Endodermal cell (in vitro differentiated cells): Measurements from ENCODE around the gene GPRIN1. TPM values are rescaled to one million over a fixed set of nuclear protein-coding genes. Genes with fewer than 3 reads are reported as not detected.

Source experiments
- DNase-seq: peaks from one replicate; pipeline ENCODE4 v3.0.0-alpha.2; 2017
- H3K27ac ChIP-seq: 2 replicates; pipeline ENCODE4 v1.5.1; 2013; ENCODE audit warnings: mild to moderate bottlenecking, low read depth, low read length, moderate library complexity
- H3K27me3 ChIP-seq: 2 replicates; pipeline ENCODE4 v1.6.1; 2013; ENCODE audit warnings: mild to moderate bottlenecking, low read length, moderate library complexity; ENCODE audit not compliant: insufficient read depth, control insufficient read depth, poor library complexity, severe bottlenecking
- H3K36me3 ChIP-seq: 2 replicates; pipeline ENCODE4 v1.7.0; 2013; ENCODE audit warnings: mild to moderate bottlenecking, low read length, moderate library complexity; ENCODE audit not compliant: control insufficient read depth, insufficient read depth
- H3K4me1 ChIP-seq: one replicate; pipeline ENCODE4 v1.7.0; 2013; ENCODE audit warnings: low read length; ENCODE audit not compliant: control insufficient read depth, insufficient read depth
- H3K4me3 ChIP-seq: 2 replicates; pipeline ENCODE4 v1.5.1; 2013; ENCODE audit warnings: mild to moderate bottlenecking, low read length, moderate library complexity
- H3K9ac ChIP-seq: 2 replicates; pipeline ENCODE4 v1.6.1; 2013; ENCODE audit warnings: mild to moderate bottlenecking, low read length, moderate library complexity; ENCODE audit not compliant: poor library complexity, severe bottlenecking; ENCODE audit errors: extremely low read depth
- H3K9me3 ChIP-seq: 2 replicates; pipeline ENCODE4 v1.6.1; 2013; ENCODE audit warnings: mild to moderate bottlenecking, low read length, moderate library complexity; ENCODE audit not compliant: control insufficient read depth
- H3K27ac Mint-ChIP-seq: 2 replicates; pipeline ENCODE4 v1.8.0; 2020; ENCODE audit warnings: mixed read lengths
- H3K27me3 Mint-ChIP-seq: 2 replicates; pipeline ENCODE4 v1.8.0; 2021; ENCODE audit warnings: mild to moderate bottlenecking, mixed read lengths; ENCODE audit not compliant: insufficient read depth
- H3K36me3 Mint-ChIP-seq: 2 replicates; pipeline ENCODE4 v1.8.0; 2020; ENCODE audit warnings: low read depth, mixed read lengths
- H3K4me1 Mint-ChIP-seq: 2 replicates; pipeline ENCODE4 v1.8.0; 2020; ENCODE audit warnings: mixed read lengths
- H3K4me3 Mint-ChIP-seq: 2 replicates; pipeline ENCODE4 v1.8.0; 2020; ENCODE audit warnings: mild to moderate bottlenecking, moderate library complexity, mixed read lengths
- H3K9me3 Mint-ChIP-seq: 2 replicates; pipeline ENCODE4 v1.8.0; 2020; ENCODE audit warnings: mild to moderate bottlenecking, mixed read lengths
- WGBS, 2 experiments: methylation state at CpG; one replicate each; pipeline versions ENCODE4 v1.1.5 to v1.1.7; 2013; ENCODE audit warnings: missing lambda C conversion rate in 2 of 2, mixed read lengths in 1 of 2; ENCODE audit not compliant: insufficient coverage in 1 of 2, insufficient read length in 1 of 2; 5-methylcytosine and 5-hydroxymethylcytosine counted together
- total RNA-seq, 2 donors: library from RNA; stranded (reverse); fragmentation: NEBNext Ultra II Directional in 1 of 2; extraction: Animal tissue kit (Norgen Biotek cat#: 25700) in 1 of 2; gene quantifications; 2 replicates in 1 of 2; 3 replicates in 1 of 2; pipeline ENCODE4 v1.2.1, GENCODE V29; 2021
- TF ChIP-seq, protein P1 (sequence below): fragments of 200-600 bp; sonication (generic); conservative IDR thresholded peaks from 2 replicates; pipeline ENCODE4 v1.5.0; 2021; ENCODE audit warnings: antibody characterized with exemption, mild to moderate bottlenecking

The GPRIN1 gene
- total RNA-seq, 2 donors from 2014 or later: 4.5 to 4.9 TPM

DNA sequence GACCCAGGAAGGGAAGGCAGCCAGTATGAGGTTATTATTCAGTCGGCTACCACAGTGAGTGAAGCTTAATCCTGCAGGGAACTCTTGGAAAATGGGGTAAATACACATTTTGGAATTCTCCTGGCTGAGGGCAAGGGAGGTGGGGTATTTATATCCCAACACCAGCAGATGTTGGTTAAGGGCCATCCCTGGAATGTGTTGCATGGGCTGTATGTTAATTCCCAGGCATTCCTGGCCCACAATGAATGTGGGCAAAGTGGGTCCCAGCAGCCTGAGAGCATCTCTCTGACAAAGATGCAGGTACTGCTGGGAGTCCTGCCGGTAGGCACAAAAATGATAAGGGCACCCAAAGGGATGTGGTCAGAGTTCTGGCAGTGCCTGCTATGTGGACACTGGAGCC is 2.9 kb upstream of the GPRIN1 start:
- H3K9ac ChIP-seq: no peak overlapping the region
- H3K9me3 ChIP-seq: no peaks in the 10 kb centered on the region
- no peak overlapping the region for H3K27ac ChIP-seq
- H3K27ac Mint-ChIP-seq: no peak overlapping the region
- H3K36me3 Mint-ChIP-seq: no peaks in the 10 kb centered on the region
- peaks cover 5% of the 10 kb centered on the region for H3K4me1 Mint-ChIP-seq
- no peak for DNase-seq
- peaks cover 68% of the 10 kb centered on the region for H3K27me3 Mint-ChIP-seq
- no peaks in the 10 kb centered on the region for H3K36me3 ChIP-seq
- no peak overlapping the region for H3K4me3 ChIP-seq
- no peak overlapping the region for H3K4me3 Mint-ChIP-seq
- H3K27me3 ChIP-seq: peaks cover 42% of the 10 kb centered on the region
- H3K9me3 Mint-ChIP-seq: no peaks in the 10 kb centered on the region
- 79 to 82% methylated on average over 2 of the region's 2 CpGs for WGBS, 2 experiments
- TF ChIP-seq, protein P1, sequence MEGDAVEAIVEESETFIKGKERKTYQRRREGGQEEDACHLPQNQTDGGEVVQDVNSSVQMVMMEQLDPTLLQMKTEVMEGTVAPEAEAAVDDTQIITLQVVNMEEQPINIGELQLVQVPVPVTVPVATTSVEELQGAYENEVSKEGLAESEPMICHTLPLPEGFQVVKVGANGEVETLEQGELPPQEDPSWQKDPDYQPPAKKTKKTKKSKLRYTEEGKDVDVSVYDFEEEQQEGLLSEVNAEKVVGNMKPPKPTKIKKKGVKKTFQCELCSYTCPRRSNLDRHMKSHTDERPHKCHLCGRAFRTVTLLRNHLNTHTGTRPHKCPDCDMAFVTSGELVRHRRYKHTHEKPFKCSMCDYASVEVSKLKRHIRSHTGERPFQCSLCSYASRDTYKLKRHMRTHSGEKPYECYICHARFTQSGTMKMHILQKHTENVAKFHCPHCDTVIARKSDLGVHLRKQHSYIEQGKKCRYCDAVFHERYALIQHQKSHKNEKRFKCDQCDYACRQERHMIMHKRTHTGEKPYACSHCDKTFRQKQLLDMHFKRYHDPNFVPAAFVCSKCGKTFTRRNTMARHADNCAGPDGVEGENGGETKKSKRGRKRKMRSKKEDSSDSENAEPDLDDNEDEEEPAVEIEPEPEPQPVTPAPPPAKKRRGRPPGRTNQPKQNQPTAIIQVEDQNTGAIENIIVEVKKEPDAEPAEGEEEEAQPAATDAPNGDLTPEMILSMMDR: no peak
- no peaks in the 10 kb centered on the region for H3K4me1 ChIP-seq

DNA sequence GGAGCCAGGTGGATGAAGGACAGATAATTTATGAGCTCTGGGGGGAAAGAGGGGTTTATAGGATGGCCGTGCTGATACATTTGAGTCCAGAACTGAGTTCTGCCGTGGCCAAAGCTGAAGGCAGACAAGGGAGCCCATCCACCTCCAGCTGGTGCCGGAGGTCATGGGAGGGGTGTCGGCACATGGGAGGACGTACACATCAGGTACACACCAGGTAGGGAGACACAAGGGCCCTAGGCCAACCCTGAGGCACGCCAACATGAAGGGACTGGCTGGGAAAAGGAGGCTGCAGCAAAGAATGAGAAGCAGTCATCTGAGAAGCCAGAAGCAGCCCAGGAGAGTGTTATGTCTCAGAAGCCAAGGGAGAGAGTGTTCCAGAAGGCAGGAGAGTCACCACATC is 2.1 kb upstream of the GPRIN1 start:
- Histone ChIP-seq H3K4me1 (no peaks in the 10 kb centered on the region), H3K27me3 (peaks cover 35% of the 10 kb centered on the region), H3K9me3 (no peaks in the 10 kb centered on the region), H3K36me3 (no peaks in the 10 kb centered on the region), H3K9ac (no peak overlapping the region), H3K27ac (no peak overlapping the region), H3K4me3 (no peak overlapping the region)
- peaks cover 5% of the 10 kb centered on the region for H3K4me1 Mint-ChIP-seq
- no peak for DNase-seq
- H3K9me3 Mint-ChIP-seq: no peaks in the 10 kb centered on the region
- no peak overlapping the region for H3K4me3 Mint-ChIP-seq
- WGBS, 2 experiments: 85 to 92% methylated on average over 6 of the region's 6 CpGs
- H3K36me3 Mint-ChIP-seq: no peaks in the 10 kb centered on the region
- TF ChIP-seq, protein P1: no peak
- H3K27me3 Mint-ChIP-seq: peaks cover 62% of the 10 kb centered on the region
- no peak overlapping the region for H3K27ac Mint-ChIP-seq

DNA sequence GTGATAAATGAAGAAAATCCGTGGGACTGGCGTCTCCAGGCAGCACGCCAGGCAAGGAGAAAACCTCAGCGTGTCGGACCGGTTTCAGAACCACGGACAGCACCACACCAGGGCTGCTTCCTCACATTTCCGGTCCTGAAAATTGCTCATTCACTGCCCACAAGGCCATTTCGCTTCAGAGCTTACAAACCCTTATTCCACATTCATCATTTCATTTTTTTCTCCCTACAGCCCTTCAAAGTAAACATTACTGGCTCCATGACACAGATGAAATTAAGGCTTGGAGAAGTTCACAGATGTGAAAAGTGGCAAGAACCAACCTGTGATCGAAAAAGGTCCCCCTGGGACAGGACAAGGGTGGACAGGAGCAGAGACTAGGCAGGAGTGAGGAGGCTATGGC is 1.5 kb upstream of the GPRIN1 start:
- Mint-ChIP-seq H3K4me1 (peaks cover 7% of the 10 kb centered on the region), H3K27me3 (peaks cover 58% of the 10 kb centered on the region), H3K4me3 (no peak overlapping the region), H3K36me3 (no peaks in the 10 kb centered on the region), H3K27ac (no peak overlapping the region), H3K9me3 (no peaks in the 10 kb centered on the region)
- Histone ChIP-seq H3K9ac (no peak overlapping the region), H3K9me3 (no peaks in the 10 kb centered on the region), H3K36me3 (no peaks in the 10 kb centered on the region), H3K27me3 (peaks cover 29% of the 10 kb centered on the region), H3K27ac (no peak overlapping the region), H3K4me1 (no peaks in the 10 kb centered on the region), H3K4me3 (no peak overlapping the region)
- peak; percentile 93 for DNase-seq
- WGBS, 2 experiments: 23 to 25% methylated on average over 7 to 10 of the region's 10 CpGs
- TF ChIP-seq, protein P1: no peak
